Measurements from ENCODE around the gene SYT17.

Gene SYT17

DNA sequence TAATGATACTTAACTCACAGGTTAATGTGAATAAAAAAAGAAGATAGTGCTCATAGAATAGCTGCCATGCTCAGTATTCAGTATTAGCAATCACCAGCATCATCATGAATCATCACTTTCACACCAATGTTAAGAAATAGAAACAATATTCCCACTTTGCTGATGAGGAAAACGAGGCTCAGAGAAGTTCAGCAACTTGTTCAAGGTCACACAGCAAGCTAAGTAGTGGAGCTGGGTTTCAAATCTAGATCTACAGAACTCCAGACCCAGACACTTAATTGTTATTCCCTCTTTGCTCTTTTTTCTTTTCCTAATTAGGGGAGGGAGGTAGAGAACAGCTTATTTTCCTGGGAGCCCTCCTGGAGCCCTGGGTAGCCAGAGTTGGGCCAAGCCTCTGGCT is 140.4 kb downstream of the SYT17 start:
- DNase-seq: no peak

DNA sequence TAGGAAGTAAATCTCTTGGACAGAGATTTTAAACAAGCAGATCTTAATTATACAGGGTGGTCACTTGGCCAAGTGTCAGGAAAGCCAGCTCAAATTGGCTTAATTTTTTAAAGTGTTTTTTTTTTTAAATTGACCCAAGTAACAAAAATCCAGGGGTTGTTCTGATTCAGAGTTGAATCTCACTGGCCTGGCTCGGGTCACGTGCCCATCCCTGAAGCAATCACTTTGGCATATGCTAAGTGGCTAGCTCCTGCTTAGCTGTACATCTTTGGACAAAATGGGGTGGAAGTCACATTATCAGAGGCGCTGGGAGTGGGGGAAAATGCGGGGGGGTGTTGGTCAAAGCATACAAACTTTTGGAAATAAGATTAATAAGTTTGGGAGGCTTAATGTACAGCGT is 141.1 kb downstream of the SYT17 start:
- no peak for DNase-seq

DNA sequence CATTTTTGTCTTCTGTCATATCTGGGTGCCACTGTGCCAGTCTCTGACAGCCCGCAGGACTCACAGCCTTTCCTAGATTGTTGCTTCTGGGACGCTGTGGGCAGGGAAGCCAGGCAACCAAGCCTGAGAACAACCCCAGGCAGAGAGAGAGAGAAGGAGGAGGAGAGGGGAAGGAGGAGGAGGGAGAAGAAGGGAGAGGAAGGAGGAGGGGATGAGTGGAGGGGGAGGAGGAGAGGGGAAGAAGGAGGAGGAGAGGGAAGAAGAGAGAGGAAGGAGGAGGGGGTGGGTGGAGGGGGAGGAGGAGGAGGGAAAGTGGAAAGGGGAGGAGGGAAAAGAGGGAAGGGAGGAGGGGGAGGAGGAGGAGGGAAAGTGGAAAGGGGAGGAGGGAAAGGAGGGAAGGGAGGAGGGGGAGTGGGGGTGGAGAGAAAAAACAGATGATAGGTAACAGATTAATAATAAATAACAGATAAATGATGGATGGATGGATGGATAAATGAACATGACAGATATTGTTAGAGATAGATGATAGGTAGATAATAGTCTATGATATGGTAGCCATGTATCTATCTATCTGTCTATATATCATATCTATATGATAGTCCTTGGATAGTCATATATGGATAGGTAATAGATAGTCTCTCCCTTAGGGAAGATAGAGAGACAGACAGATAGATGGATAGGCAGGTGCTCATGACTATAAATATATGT is 146.8 kb downstream of the SYT17 start:
- DNase-seq: no peak

GRCh38 chr16:19315889-19316433 is 147.9 kb downstream of the SYT17 start:
- no peak for DNase-seq

DNA sequence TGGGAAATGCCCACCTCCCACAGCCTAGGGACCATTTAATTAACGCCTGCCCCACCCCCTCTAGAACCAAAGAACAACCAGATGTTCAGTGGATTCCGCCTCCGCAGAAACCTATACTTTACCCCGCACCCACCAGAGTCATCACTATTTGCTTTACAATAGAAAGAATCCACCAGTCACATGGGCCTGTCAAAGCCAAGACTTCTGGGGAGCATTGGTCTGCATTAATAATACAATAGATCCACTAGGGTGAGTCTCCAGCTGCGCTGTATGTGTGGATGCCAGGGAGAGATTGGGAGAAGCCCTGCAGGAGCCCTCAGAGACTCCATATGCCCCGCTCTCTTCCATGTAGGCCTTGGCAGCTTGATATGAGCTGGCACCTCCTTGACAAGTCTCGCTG is 148.8 kb downstream of the SYT17 start:
- peak; percentile 7 for DNase-seq
